A673 (cell line): Measurements from ENCODE around the gene MYO1E. TPM values are rescaled to one million over a fixed set of nuclear protein-coding genes. Genes with fewer than 3 reads are reported as not detected.
"Not testable (repeated sequence)": the region's sequence is repeated elsewhere in the genome, so short reads cannot be mapped to it uniquely, and the experiment has no call there.

Source experiments
- BruUV-seq: library from RNA; stranded (reverse); fragments of 400-500 nt; replicated peaks from 2 replicates; lab custom pipeline; 2021; lab: Mats Ljungman, UMichigan
- CTCF ChIA-PET: fragments of 300-600 bp; sonication (Branson Sonifier 250); formaldehyde crosslinking; loops from one replicate; lab custom pipeline; 2022; ENCODE audit warnings: antibody characterized with exemption; lab: Charles Lee
- POLR2A ChIA-PET: fragments of 300-600 bp; sonication (Branson Sonifier 250); formaldehyde crosslinking; loops from one replicate; lab custom pipeline; 2022; ENCODE audit warnings: antibody characterized with exemption; ENCODE audit not compliant: low non-redundant PET; lab: Charles Lee
- DNase-seq: peaks from one replicate; pipeline ENCODE4 v3.0.0-alpha.2; 2015; ENCODE audit warnings: low spot score
- H3K27ac ChIP-seq: fragments of 200-600 bp; sonication (generic); 2 replicates; pipeline ENCODE4 v1.5.1; 2016; ENCODE audit warnings: mixed run types, low read depth, mild to moderate bottlenecking, mixed read lengths, antibody characterized with exemption, low read length; ENCODE audit not compliant: poor library complexity, severe bottlenecking
- H3K27me3 ChIP-seq: fragments of 200-600 bp; sonication (generic); replicated peaks from 2 replicates; pipeline ENCODE4 v1.6.1; 2017; ENCODE audit warnings: mixed run types, low read depth, mild to moderate bottlenecking, mixed read lengths, antibody characterized with exemption, low read length; ENCODE audit not compliant: insufficient read depth, poor library complexity
- H3K36me3 ChIP-seq: fragments of 200-600 bp; sonication (generic); 2 replicates; pipeline ENCODE4 v1.6.1; 2016; ENCODE audit warnings: mixed run types, mild to moderate bottlenecking, mixed read lengths, antibody characterized with exemption, low read length; ENCODE audit not compliant: insufficient read depth, poor library complexity, severe bottlenecking
- H3K4me1 ChIP-seq: fragments of 200-600 bp; sonication (generic); 2 replicates; pipeline ENCODE4 v1.6.1; 2017; ENCODE audit warnings: mixed run types, mild to moderate bottlenecking, mixed read lengths, antibody characterized with exemption, low read length; ENCODE audit not compliant: insufficient read depth, poor library complexity, severe bottlenecking
- H3K4me3 ChIP-seq: fragments of 200-600 bp; sonication (generic); 2 replicates; pipeline ENCODE4 v1.5.1; 2016; ENCODE audit warnings: low read depth, mixed run types, mild to moderate bottlenecking, mixed read lengths, low read length; ENCODE audit not compliant: poor library complexity, severe bottlenecking
- H3K9me3 ChIP-seq: fragments of 200-600 bp; sonication (generic); 2 replicates; pipeline ENCODE4 v1.6.1; 2016; ENCODE audit warnings: mixed run types, low read depth, mild to moderate bottlenecking, mixed read lengths, antibody characterized with exemption, low read length; ENCODE audit not compliant: poor library complexity, severe bottlenecking
- EZH2 ChIP-seq: fragments of 200-600 bp; sonication (generic); IDR thresholded peaks from 2 replicates; pipeline ENCODE4 v1.6.1; 2017; ENCODE audit warnings: borderline replicate concordance, low read depth, mild to moderate bottlenecking, mixed read lengths, antibody characterized with exemption, low read length; ENCODE audit not compliant: poor library complexity, severe bottlenecking
- intact Hi-C: fragments of 100-400 bp; cut with micrococcal nuclease; formaldehyde crosslinking; loops from one replicate; pipeline ENCODE4 v1.10.0; 2022; ENCODE audit not compliant: unreplicated experiment
- total RNA-seq: library from RNA; stranded (reverse); gene quantifications from 2 replicates; pipeline ENCODE4 v1.2.3, GENCODE V29; 2021
- TF ChIP-seq, protein P1 (sequence below): fragments of 300-800, 200-600 bp; sonication (generic); conservative IDR thresholded peaks from 2 replicates; pipeline ENCODE4 v1.5.1; 2017; ENCODE audit warnings: low read depth, mild to moderate bottlenecking, antibody characterized with exemption, low read length, moderate library complexity, mixed read lengths

Gene MYO1E
- total RNA-seq, 1 experiment from 2014 or later: 7.9 TPM

GRCh38 chr15:59131456-59131855 lies 241.2 kb downstream of the MYO1E start:
- Histone ChIP-seq H3K4me1 (no peaks in the 10 kb centered on the region), H3K36me3 (peaks cover 70% of the 10 kb centered on the region), H3K9me3 (peaks cover 6% of the 10 kb centered on the region), H3K4me3 (no peak overlapping the region), H3K27me3 (no peaks in the 10 kb centered on the region), H3K27ac (no peak overlapping the region)
- BruUV-seq: no TSS peak
- no peak for DNase-seq
- ChIA-PET CTCF (no interaction called here), POLR2A (no interaction called here)
- intact Hi-C loops: no loop called here
- no peak for TF ChIP-seq EZH2
- TF ChIP-seq, protein P1, sequence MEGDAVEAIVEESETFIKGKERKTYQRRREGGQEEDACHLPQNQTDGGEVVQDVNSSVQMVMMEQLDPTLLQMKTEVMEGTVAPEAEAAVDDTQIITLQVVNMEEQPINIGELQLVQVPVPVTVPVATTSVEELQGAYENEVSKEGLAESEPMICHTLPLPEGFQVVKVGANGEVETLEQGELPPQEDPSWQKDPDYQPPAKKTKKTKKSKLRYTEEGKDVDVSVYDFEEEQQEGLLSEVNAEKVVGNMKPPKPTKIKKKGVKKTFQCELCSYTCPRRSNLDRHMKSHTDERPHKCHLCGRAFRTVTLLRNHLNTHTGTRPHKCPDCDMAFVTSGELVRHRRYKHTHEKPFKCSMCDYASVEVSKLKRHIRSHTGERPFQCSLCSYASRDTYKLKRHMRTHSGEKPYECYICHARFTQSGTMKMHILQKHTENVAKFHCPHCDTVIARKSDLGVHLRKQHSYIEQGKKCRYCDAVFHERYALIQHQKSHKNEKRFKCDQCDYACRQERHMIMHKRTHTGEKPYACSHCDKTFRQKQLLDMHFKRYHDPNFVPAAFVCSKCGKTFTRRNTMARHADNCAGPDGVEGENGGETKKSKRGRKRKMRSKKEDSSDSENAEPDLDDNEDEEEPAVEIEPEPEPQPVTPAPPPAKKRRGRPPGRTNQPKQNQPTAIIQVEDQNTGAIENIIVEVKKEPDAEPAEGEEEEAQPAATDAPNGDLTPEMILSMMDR: no peak

DNA sequence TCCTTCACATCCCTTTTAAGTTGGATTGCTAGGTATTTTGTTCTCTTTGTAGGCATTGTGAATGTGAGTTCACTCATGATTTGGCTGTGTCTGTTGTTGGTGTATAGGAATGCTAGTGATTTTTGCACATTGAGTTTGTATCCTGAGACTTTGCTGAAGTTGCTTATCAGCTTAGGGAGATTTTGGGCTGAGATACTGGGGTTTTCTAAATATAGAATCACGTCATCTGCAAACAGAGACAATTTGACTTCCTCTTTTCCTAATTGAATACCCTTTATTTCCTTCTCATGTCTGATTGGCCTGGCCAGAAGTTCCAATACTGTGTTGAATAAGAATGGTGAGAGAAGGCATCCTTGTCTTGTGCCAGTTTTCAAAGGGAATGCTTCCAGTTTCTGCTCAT lies 245.4 kb downstream of the MYO1E start:
- intact Hi-C loops, BruUV-seq, CTCF ChIA-PET, H3K9me3 ChIP-seq, POLR2A ChIA-PET, H3K4me1 ChIP-seq, H3K27me3 ChIP-seq, DNase-seq, H3K27ac ChIP-seq, H3K4me3 ChIP-seq: not testable (repeated sequence)
- peaks cover 80% of the 10 kb centered on the region for H3K36me3 ChIP-seq

DNA sequence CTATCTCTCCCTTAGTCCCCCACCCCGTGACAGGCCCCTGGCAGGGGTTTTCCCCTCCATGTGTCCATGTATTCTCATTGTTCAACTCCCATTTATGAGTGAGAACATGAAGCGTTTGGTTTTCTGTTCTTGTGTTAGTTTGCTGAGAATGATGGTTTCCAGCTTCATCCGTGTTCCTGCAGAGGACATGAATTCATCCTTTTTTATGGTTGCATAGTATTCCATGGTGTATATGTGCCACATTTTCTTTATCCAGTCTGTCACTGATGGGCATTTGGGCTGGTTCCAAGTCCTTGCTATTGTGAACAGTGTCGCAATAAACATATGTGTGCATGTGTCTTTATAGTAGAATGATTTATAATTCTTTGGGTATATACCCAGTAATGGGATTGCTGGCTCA lies 247.0 kb downstream of the MYO1E start:
- H3K27ac ChIP-seq, H3K4me1 ChIP-seq, intact Hi-C loops, H3K9me3 ChIP-seq, H3K4me3 ChIP-seq, H3K27me3 ChIP-seq, POLR2A ChIA-PET, DNase-seq, CTCF ChIA-PET, BruUV-seq: not testable (repeated sequence)
- H3K36me3 ChIP-seq: peaks cover 73% of the 10 kb centered on the region

GRCh38 chr15:59124261-59124660 lies 248.4 kb downstream of the MYO1E start:
- intact Hi-C loops: no loop called here
- Histone ChIP-seq H3K27ac (no peak overlapping the region), H3K4me3 (no peak overlapping the region), H3K9me3 (no peaks in the 10 kb centered on the region), H3K36me3 (peaks cover 73% of the 10 kb centered on the region), H3K27me3 (no peaks in the 10 kb centered on the region), H3K4me1 (no peaks in the 10 kb centered on the region)
- no peak for TF ChIP-seq EZH2
- TF ChIP-seq, protein P1: no peak
- DNase-seq: no peak
- no TSS peak for BruUV-seq
- POLR2A ChIA-PET: no interaction called here
- CTCF ChIA-PET: no interaction called here
